Stomach (tissue), 4 donors: Measurements from ENCODE around the gene PAPSS1.

Experiments used
- EP300 ChIP-seq: sonication (generic); formaldehyde crosslinking; IDR thresholded peaks from one replicate; pipeline ENCODE4 v1.6.1; 2017; ENCODE audit warnings: antibody characterized with exemption
- POLR2AphosphoS5 ChIP-seq, 3 donors: sonication (generic); formaldehyde crosslinking; IDR thresholded peaks; one replicate each; pipeline ENCODE4 v1.6.1; 2016; ENCODE audit warnings: antibody characterized with exemption in 3 of 3
- TF ChIP-seq, protein P1 (sequence below), 7 experiments: fragments of 450-650 bp in 4 of 7; fragments of 200-600 bp in 3 of 7; sonication (generic) in 3 of 7; IDR thresholded peaks; one replicate each; pipeline ENCODE4 v1.5.1; 2016 to 2019; ENCODE audit warnings: antibody characterized with exemption in 7 of 7, control low read depth in 2 of 7, mild to moderate bottlenecking in 1 of 7

DNA sequence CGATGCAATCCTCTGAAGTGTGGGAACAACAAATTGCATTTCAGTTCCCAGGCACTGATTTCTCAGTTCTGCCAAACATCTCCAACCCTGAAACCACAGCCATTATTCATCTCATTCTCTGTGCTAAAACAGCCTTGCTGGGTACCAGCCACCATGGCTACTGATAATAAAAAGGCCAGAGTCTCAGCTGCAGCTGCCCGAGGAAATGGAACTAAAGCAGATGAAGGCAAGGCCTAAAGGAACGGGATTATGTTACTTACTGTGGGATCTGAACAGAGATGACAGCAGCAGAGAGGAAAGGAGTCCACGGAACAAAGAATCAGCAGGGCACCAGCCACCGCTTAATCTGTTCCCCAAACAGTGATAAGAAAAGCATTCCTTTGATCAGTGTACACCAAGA is 155.7 kb downstream of the PAPSS1 start:
- TF ChIP-seq, protein P1, sequence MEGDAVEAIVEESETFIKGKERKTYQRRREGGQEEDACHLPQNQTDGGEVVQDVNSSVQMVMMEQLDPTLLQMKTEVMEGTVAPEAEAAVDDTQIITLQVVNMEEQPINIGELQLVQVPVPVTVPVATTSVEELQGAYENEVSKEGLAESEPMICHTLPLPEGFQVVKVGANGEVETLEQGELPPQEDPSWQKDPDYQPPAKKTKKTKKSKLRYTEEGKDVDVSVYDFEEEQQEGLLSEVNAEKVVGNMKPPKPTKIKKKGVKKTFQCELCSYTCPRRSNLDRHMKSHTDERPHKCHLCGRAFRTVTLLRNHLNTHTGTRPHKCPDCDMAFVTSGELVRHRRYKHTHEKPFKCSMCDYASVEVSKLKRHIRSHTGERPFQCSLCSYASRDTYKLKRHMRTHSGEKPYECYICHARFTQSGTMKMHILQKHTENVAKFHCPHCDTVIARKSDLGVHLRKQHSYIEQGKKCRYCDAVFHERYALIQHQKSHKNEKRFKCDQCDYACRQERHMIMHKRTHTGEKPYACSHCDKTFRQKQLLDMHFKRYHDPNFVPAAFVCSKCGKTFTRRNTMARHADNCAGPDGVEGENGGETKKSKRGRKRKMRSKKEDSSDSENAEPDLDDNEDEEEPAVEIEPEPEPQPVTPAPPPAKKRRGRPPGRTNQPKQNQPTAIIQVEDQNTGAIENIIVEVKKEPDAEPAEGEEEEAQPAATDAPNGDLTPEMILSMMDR (IDR thresholded peaks at IDR 0.05): no peak
- TF ChIP-seq EP300 (no peak), POLR2AphosphoS5 (IDR thresholded peaks at IDR 0.05) (no peak)
